ENCODE results near the gene ARID1A.

Gene ARID1A

DNA sequence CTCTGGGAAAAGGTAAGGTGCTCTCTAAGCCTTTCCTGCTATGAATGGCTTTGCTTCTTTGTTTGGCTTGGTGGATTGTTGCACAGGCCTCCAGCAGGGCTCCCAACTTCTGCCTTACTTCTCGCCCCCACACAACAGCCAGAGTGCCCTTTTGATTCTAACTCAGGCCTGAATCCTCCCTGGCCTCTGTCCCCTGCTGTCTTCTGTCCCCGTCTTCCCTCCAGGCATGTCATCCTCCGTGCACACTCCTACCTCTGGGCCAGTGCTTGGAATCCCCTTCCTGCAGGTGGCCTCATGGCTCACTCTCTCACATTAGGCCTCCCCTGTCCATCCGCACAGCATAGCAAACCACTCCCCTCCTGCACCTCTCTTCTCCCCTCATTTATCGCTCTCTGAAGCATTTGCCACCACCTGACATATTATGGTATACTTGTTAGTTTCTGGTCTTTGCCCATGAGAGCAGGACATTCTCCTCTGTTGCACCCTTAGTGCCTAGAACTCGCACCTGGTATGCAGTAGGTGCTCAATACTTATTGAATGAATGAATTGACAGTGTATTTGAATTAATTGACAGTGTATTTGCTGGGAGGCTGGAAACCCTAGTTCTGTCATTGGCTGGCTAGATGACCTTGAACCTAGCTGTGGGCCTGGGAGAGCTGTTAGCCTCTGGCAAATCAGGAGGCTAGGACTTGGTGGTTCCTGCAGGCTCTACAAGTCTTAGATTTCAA is 133.5 kb downstream of the ARID1A start:
- DNase-seq (ENCODE audit: extremely low spot score), result no peak
- ChIA-PET POLR2A (no interaction called here), CTCF (interaction anchor here (0.8 to 5.5 kb wide), 9 partner anchors 8 to 230 kb away, joined by 3 to 42 read pairs (median 5); partner anchors contain the start of gene PIGV)
- TF ChIP-seq, protein P1, sequence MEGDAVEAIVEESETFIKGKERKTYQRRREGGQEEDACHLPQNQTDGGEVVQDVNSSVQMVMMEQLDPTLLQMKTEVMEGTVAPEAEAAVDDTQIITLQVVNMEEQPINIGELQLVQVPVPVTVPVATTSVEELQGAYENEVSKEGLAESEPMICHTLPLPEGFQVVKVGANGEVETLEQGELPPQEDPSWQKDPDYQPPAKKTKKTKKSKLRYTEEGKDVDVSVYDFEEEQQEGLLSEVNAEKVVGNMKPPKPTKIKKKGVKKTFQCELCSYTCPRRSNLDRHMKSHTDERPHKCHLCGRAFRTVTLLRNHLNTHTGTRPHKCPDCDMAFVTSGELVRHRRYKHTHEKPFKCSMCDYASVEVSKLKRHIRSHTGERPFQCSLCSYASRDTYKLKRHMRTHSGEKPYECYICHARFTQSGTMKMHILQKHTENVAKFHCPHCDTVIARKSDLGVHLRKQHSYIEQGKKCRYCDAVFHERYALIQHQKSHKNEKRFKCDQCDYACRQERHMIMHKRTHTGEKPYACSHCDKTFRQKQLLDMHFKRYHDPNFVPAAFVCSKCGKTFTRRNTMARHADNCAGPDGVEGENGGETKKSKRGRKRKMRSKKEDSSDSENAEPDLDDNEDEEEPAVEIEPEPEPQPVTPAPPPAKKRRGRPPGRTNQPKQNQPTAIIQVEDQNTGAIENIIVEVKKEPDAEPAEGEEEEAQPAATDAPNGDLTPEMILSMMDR (IDR thresholded peaks at IDR 0.05; ENCODE audit: control extremely low read depth, extremely low read depth, low read depth, missing control alignments), result no peak

DNA sequence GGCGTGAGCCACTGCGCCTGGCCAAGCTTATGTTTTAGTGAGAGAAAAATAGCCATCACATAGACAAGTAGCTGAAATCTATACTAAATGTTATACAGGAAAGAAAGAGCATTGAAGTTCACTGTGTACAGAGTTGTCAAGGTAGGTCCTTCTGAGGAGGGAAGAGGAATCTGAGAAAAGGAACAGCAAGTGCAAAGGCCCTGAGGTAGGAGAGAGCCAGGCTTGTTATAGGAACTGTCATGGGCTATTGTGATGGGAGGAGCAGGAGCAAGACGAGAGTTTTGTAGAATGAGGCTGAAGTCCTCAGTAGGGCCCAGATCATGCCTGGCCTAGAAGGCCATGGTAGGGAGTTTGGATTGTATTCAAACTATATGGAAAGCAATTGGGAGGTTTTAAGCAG is 135.2 kb downstream of the ARID1A start:
- ChIA-PET CTCF (interaction anchor here (1.0 to 5.5 kb wide), 8 partner anchors 10 to 232 kb away, joined by 3 to 42 read pairs (median 6); partner anchors contain the start of gene PIGV), POLR2A (no interaction called here)
- TF ChIP-seq, protein P1 (IDR thresholded peaks at IDR 0.05; ENCODE audit: control extremely low read depth, extremely low read depth, low read depth, missing control alignments), result no peak
- no peak for DNase-seq (ENCODE audit: extremely low spot score)

All from GM10248 (cell line).